ENCODE results near the gene GPRIN2.
A peak's percentile ranks its signal among the peaks of the same experiment; 100 is the strongest.
"Not testable (repeated sequence)": the region's sequence is repeated elsewhere in the genome, so short reads cannot be mapped to it uniquely, and the experiment has no call there.

Gene GPRIN2

DNA sequence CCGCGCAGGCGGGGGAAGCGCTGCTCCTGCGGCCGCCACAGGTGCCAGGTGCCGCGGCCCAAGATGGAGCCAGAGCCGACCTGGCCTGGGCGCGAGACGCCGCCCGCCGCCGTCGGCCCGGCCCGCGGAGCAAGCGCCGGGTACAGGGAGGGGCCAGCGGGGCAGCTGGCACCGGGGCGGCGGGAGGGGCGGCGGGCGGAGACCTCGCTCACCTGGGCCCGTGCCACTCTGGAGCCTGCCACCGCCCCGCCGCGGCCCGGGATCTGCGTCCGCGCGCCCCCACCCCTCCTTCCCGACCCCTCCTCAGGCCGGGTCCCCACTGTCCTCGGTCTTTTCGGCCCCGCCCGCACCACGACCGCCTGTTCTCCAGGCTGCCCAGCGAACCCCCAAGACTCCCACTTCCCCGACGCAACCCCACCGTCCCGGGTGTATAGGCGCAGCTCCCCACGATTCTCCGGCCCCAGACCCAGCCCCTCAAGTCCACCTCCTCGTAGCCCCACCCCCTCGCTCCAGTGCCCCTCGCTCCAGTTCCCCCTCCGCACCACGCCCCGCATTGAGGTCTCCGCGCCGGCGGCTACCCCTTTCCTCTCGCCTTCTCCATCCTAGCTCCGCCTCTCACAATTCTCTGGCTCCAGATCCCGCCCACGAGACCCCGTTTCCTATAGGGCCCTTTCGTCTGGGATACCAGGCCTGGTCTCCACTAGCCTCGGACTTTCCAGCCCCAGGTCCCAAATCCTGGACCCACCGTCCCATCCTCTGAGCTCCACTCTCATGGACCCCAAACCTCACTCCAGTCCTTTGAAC is at the start of gene GPRIN2:
TSS of gene GPRIN2 (minus strand) at position 144 of the 804 bp plus-strand sequence. CDS start 5,922 bp downstream, outside the sequence.
- DNase-seq (ENCODE audit: low spot score), result peak; percentile 85

GRCh38 chr10:46600516-46600915 is 44.1 kb upstream of the GPRIN2 start:
- DNase-seq (ENCODE audit: low spot score), result not testable (repeated sequence)

- DNase-seq (ENCODE audit: low spot score), result not testable (repeated sequence)
Measured at GRCh38 chr10:46597616-46598246, 41.3 kb upstream of the GPRIN2 start.

GRCh38 chr10:46596570-46596969 is 40.1 kb upstream of the GPRIN2 start:
- not testable (repeated sequence) for DNase-seq (ENCODE audit: low spot score)

DNA sequence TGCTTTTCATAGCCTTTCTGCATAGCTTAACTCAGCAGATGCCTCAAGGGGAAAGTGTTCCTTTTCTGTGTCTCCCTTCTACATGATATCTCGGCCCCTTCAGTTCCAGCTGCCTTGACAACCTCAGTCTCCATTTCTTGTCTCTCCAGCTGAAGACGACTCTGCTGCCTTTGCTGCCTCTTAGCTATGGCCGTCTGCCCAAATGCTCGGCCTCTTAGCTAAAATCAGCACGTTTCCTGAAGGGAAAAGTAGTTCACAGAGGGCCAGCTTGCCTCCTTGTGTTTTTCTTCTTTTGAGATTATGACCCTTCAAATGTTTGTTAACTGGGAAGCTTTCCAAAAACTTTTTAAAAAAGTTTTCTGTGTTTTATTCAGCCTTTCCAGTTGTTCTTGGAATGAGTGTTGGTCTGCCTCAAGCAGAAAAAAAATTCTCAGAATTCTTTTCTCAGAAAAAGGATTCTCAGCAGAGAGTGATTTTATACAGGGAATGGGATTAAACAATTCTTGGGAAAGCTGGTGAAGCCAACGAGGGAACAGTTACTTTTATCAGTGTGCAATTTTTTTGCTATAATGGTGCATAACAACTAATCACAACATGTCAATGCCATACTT is 38.1 kb upstream of the GPRIN2 start:
- DNase-seq (ENCODE audit: low spot score), result not testable (repeated sequence)

GRCh38 chr10:46593307-46593706 is 36.8 kb upstream of the GPRIN2 start:
- not testable (repeated sequence) for DNase-seq (ENCODE audit: low spot score)

- DNase-seq (ENCODE audit: low spot score), result not testable (repeated sequence)
Measured at GRCh38 chr10:46591053-46591452, 34.6 kb upstream of the GPRIN2 start.

GRCh38 chr10:46589589-46589988 is 33.1 kb upstream of the GPRIN2 start:
- DNase-seq (ENCODE audit: low spot score), result not testable (repeated sequence)

DNA sequence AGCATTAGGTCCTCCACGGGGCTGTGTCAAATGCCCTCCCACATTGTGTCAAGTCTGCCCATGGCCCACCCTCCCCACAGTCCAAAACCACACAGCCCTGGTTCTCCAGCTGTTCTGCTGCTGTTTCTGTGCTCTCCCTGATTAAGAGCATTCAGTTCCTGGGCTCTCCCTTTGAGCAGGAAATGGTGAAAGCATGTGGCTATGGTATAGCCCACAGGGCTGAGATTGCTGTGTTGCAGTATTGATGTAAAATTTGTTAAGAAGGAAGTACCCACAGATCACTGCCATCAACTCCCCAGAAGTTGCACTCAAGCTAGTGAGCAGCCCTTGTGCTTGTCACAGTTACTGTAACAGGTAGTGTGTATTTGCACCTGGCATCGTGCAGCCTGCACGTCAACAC is 31.8 kb upstream of the GPRIN2 start:
- DNase-seq (ENCODE audit: low spot score), result not testable (repeated sequence)

DNA sequence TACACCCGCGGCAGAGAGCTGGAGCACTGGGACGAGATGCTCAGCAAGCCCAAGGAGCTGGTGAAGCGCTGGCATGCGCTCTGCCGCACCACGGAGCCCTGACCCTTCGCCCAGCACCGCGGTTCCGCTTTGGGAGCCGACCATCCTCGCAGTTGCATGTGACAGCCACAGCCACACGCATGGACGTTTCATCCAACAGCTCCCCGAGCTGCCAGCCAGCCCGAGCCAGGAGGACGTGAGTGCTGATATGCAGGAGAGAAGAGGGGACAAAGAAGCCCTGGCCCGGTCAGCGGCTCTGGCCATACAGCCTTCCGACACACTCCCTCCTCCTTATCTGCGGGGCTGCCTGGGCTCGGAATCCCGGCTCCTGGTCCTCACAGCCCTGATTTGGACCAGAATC is 31.1 kb upstream of the GPRIN2 start:
- not testable (repeated sequence) for DNase-seq (ENCODE audit: low spot score)

- DNase-seq (ENCODE audit: low spot score), result not testable (repeated sequence)
Measured at GRCh38 chr10:46585246-46585645, 28.8 kb upstream of the GPRIN2 start.

GRCh38 chr10:46584196-46584595 is 27.7 kb upstream of the GPRIN2 start:
- not testable (repeated sequence) for DNase-seq (ENCODE audit: low spot score)

DNA sequence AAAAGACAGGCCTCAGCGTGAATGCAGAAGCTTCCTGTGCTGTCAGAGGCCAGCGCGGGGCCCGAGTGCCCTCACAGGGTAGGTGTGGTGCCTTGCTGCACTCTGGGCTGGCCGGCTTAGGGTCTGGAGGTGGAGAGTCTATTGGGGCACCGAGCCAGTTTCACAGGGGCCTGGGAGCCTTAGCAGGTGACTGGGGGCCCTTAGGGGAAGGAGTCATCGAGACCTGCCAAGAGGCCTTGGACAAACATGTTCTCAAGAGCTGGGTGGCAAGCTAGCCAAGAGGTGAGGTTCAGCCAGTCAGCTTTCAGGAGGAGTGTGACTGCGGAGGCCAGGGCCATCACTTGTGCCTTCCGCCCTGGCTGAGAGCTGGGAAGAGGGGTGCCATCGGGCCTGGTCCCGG is 26.1 kb upstream of the GPRIN2 start:
- DNase-seq (ENCODE audit: low spot score), result not testable (repeated sequence)

GRCh38 chr10:46581997-46582396 is 25.5 kb upstream of the GPRIN2 start:
- not testable (repeated sequence) for DNase-seq (ENCODE audit: low spot score)

DNA sequence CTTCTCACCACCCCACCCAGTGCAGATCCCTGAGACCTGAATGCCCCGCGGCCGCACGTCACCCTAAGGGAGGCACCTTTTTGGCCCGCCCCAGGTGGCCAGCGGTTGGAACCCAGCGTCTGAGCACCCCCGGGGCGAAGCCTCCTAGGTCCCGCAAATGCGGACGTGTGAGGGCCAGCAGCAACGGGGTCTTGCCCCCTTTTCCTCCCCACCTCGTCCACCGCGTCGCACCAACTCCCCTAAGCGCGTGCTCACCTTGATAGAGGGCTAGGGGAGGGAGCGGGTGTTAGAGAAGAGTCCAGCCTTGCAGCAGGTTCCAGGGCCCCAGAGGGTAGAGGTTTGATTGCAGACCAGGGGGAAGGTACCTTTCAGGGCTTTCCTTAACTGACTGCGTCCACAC is 22.9 kb upstream of the GPRIN2 start:
- DNase-seq (ENCODE audit: low spot score), result not testable (repeated sequence)

DNA sequence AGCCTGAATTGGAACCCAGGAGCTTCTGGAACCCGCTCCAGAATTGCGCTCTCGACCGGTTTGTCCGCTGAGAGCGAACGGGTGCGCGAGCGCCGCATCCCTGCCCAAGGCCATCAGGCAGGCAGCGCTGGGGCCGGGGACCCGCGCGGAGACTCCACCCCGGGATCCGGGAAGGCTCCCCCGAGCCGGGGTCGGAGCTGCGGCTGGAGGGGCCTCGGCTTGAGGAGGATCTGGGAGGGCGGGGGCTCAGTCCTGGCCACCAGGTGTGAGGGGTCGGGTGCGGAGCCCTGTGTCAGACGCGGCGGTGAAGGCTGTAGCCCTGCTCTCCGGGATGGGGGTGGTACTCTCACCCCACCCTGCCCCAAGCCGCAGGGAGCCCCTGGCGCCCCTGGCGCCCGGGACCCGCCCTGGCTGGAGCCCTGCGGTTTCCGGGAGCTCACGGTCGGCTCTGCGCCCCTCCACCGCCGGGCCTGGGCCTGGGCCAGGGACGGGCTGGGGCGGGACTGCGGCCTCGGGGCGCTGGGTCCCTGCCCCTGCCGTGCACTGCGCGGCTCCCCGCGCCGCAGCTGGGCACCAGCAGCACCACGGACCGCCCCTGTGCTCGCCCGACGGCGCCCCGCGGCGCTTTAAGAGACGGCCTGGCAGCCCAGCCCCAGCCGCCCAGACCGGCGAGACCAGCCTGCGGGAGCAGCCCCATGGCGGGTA is 22.2 kb upstream of the GPRIN2 start, which contains the start of gene SYT15:
TSS of gene SYT15 (plus strand) at position 655 of the 705 bp plus-strand sequence. CDS start at position 696, 41 bp downstream.
- DNase-seq (ENCODE audit: low spot score), result not testable (repeated sequence)

GRCh38 chr10:46577624-46578473 is 21.4 kb upstream of the GPRIN2 start:
- not testable (repeated sequence) for DNase-seq (ENCODE audit: low spot score)

DNA sequence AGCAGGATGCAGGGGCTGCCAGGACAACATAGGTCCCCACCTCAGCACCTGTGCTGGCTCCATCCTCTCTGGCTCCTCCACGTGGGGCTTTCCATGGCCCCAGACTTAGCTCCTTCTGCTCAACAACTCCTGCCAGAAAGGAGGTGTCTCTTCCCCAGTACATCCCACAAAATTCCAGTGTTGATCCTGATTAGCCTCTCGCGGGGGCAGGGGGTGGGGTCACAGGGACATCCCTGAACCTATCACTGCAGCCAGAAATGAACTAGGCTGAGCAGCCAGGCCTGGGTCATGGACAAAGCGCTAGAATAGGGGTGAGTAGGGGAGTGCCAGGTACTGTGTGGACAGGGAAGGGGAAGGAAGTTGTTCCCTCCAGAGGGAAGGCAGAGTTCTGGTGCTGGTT is 17.4 kb upstream of the GPRIN2 start:
- not testable (repeated sequence) for DNase-seq (ENCODE audit: low spot score)

DNA sequence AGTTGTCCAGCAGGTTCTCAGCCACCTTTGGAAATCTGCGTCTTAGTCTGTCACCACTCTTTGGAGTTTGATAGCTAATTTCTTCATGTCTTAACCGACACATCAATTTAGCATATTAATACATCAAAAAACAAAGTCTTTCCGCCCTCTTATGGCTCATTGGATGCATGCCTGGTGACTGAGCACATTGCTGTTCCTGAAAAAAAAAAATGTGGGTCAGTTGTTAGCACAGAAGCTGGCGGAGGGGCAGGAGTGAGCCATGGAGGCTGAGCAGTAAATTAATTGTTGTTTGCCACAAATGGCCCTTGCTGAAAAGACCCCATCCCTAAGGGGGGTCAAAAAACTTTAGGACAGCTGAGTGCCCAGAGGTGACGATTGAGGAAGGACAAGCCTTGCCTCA is 16.9 kb upstream of the GPRIN2 start:
- DNase-seq (ENCODE audit: low spot score), result not testable (repeated sequence)

DNA sequence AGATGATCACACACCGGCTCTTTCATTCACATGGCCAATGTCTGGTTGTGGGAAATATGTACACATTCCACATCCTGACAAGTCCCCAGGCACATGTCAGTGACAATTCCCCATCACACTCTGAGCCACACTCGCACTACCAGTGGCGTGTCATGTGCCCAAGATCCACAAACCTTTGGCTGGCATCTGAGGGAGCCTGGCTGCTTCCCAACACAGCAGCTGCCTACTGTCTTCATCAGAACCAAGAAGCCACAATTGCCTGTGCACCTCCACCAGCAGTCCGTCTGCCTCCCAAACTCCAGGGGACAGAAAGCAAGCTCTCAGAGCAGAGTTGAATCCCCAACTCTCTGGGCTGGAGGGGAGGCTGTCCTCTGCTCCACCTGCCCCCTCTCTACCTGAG is 16.3 kb upstream of the GPRIN2 start:
- not testable (repeated sequence) for DNase-seq (ENCODE audit: low spot score)

DNA sequence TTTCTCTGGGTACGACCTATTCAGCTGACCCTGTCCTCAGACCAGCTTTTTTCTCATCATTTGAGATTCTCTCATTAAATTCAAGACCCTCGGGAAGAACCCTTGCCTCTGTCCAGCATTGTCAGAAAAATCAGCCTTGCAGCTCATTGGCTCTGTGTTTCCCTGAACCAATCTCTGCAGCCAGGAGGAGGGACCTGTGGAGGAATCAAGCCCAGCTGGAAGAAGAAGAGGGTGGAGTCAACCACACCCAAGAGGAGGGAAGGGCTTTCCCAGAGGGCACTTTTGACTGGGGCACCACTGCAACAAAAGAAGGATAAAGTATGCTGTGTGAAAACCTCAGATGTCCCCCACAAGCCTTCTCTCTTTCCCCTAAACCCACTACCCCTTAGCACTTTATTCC is 14.2 kb upstream of the GPRIN2 start:
- DNase-seq (ENCODE audit: low spot score), result not testable (repeated sequence)
